GM18951 (cell line): ENCODE data around the gene CA9.
A peak's percentile ranks its signal among the peaks of the same experiment; 100 is the strongest.

Experiments
- POLR2A ChIP-seq: IDR thresholded peaks from 4 replicates; pipeline ENCODE4 v1.6.1; 2011; ENCODE audit warnings: mild to moderate bottlenecking; ENCODE audit not compliant: insufficient read length, insufficient read depth; ENCODE audit errors: extremely low read depth
- in situ Hi-C: fragments of 300-500 bp; cut with MboI; formaldehyde crosslinking; loops from one replicate; pipeline ENCODE4 v1.12.0; 2022; ENCODE audit warnings: low sequenced_read_pairs, mixed read lengths, inconsistent platforms; ENCODE audit not compliant: unreplicated experiment

Gene CA9

GRCh38 chr9:35714123-35714522 lies 40.4 kb downstream of the CA9 start:
- no peak for TF ChIP-seq POLR2A
- in situ Hi-C loops: no loop called here

GRCh38 chr9:35714579-35715252 lies 41.0 kb downstream of the CA9 start:
- in situ Hi-C loops: no loop called here
- no peak for TF ChIP-seq POLR2A

GRCh38 chr9:35716230-35716629 lies 42.5 kb downstream of the CA9 start:
- in situ Hi-C loops: no loop called here
- no peak for TF ChIP-seq POLR2A

- no peak for TF ChIP-seq POLR2A
- in situ Hi-C loops: no loop called here
These were observed 43.6 kb downstream of the CA9 start for GRCh38 chr9:35717132-35717870.

GRCh38 chr9:35718721-35719511 lies 45.2 kb downstream of the CA9 start:
- in situ Hi-C loops: no loop called here
- no peak for TF ChIP-seq POLR2A

GRCh38 chr9:35719546-35719945 lies 45.8 kb downstream of the CA9 start:
- TF ChIP-seq POLR2A: no peak
- in situ Hi-C loops: no loop called here

GRCh38 chr9:35723426-35723825 lies 49.7 kb downstream of the CA9 start:
- no peak for TF ChIP-seq POLR2A
- in situ Hi-C loops: no loop called here

GRCh38 chr9:35723908-35724307 lies 50.2 kb downstream of the CA9 start:
- TF ChIP-seq POLR2A: no peak
- in situ Hi-C loops: no loop called here

- in situ Hi-C loops: no loop called here
- TF ChIP-seq POLR2A: no peak
These were observed 51.6 kb downstream of the CA9 start for GRCh38 chr9:35725362-35725761.

- in situ Hi-C loops: no loop called here
- no peak for TF ChIP-seq POLR2A
These were observed 53.2 kb downstream of the CA9 start for GRCh38 chr9:35726931-35727330.

GRCh38 chr9:35727676-35728040 lies 53.9 kb downstream of the CA9 start:
- in situ Hi-C loops: no loop called here
- TF ChIP-seq POLR2A: no peak

- in situ Hi-C loops: no loop called here
These were observed 54.6 kb downstream of the CA9 start for GRCh38 chr9:35728041-35728971.

GRCh38 chr9:35729101-35729500 lies 55.4 kb downstream of the CA9 start:
- in situ Hi-C loops: no loop called here
- TF ChIP-seq POLR2A: no peak

More at GRCh38 chr9:35728041-35728971, 54.6 kb downstream of the CA9 start:
- peak; percentile 67 for TF ChIP-seq POLR2A
